ENCODE measurements around the gene HMMR.

DNA sequence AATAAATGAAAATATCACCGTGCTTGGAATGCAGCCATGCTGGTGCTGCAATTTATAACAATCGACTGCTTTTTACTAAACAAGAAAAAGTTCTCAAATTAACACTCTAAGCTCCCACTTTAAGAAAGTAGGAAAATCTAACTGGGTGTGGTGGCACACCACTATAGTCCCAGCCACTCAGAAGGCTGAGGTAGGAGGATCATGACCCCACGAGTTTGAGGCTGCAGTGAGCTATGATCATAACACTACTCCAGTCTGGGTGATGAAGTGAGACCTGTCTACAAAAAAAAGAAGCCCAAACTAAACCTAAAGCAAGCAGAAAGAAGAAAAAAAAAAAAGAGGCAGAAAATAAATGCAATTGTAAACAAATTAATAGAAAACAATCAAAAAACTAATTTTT, 12.6 kb upstream of the HMMR start:
- TF ChIP-seq POLR2A (IDR thresholded peaks at IDR 0.05) (no peak), POLR2AphosphoS5 (IDR thresholded peaks at IDR 0.05) (no peak)
- TF ChIP-seq, protein P1, sequence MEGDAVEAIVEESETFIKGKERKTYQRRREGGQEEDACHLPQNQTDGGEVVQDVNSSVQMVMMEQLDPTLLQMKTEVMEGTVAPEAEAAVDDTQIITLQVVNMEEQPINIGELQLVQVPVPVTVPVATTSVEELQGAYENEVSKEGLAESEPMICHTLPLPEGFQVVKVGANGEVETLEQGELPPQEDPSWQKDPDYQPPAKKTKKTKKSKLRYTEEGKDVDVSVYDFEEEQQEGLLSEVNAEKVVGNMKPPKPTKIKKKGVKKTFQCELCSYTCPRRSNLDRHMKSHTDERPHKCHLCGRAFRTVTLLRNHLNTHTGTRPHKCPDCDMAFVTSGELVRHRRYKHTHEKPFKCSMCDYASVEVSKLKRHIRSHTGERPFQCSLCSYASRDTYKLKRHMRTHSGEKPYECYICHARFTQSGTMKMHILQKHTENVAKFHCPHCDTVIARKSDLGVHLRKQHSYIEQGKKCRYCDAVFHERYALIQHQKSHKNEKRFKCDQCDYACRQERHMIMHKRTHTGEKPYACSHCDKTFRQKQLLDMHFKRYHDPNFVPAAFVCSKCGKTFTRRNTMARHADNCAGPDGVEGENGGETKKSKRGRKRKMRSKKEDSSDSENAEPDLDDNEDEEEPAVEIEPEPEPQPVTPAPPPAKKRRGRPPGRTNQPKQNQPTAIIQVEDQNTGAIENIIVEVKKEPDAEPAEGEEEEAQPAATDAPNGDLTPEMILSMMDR (IDR thresholded peaks at IDR 0.05), result no peak

All from sigmoid colon (tissue), 4 donors.